ENCODE data around the gene SOCS2. TPM values are rescaled to one million over a fixed set of nuclear protein-coding genes. Genes with fewer than 3 reads are reported as not detected.
"Not testable (repeated sequence)": the region's sequence is repeated elsewhere in the genome, so short reads cannot be mapped to it uniquely, and the experiment has no call there.

Gene SOCS2
- total RNA-seq, 1 donor from 2014 or later, result 95.8 TPM

GRCh38 chr12:93541578-93542225 lies 30.8 kb upstream of the SOCS2 start:
- Histone ChIP-seq H3K4me3 (no peak overlapping the region), H3K36me3 (peaks cover 0 to 3% of the 10 kb centered on the region in 2 donors), H3K27ac (no peak overlapping the region), H3K27me3 (no peaks in the 10 kb centered on the region), H3K4me1 (no peaks in the 10 kb centered on the region), H3K9me3 (no peaks in the 10 kb centered on the region)
- no peak for DNase-seq (ENCODE audit: low spot score in 2 of 2)
- intact Hi-C loops (cut with DNase I), result no loop called here
- no peak for TF ChIP-seq CTCF (IDR thresholded peaks at IDR 0.05)

GRCh38 chr12:93547778-93548177 lies 24.7 kb upstream of the SOCS2 start:
- no peaks in the 10 kb centered on the region for H3K4me1 ChIP-seq
- H3K36me3 ChIP-seq, result peaks cover 0 to 3% of the 10 kb centered on the region in 2 donors
- H3K9me3 ChIP-seq, result no peaks in the 10 kb centered on the region
- no peaks in the 10 kb centered on the region for H3K27me3 ChIP-seq
- intact Hi-C loops (cut with DNase I), result no loop called here
- H3K4me3 ChIP-seq, result no peak overlapping the region
- DNase-seq (ENCODE audit: low spot score in 2 of 2), result no peak
- no peak overlapping the region for H3K27ac ChIP-seq
- TF ChIP-seq CTCF (IDR thresholded peaks at IDR 0.05), result no peak

GRCh38 chr12:93549174-93549573 lies 23.3 kb upstream of the SOCS2 start:
- intact Hi-C loops (cut with DNase I), result no loop called here
- Histone ChIP-seq H3K27ac (no peak overlapping the region), H3K9me3 (no peaks in the 10 kb centered on the region), H3K4me1 (no peaks in the 10 kb centered on the region), H3K36me3 (peaks cover 0 to 3% of the 10 kb centered on the region in 2 donors), H3K27me3 (no peaks in the 10 kb centered on the region), H3K4me3 (no peak overlapping the region)
- DNase-seq (ENCODE audit: low spot score in 2 of 2), result no peak
- TF ChIP-seq CTCF (IDR thresholded peaks at IDR 0.05), result no peak

- H3K9me3 ChIP-seq, result no peaks in the 10 kb centered on the region
- no peak overlapping the region for H3K27ac ChIP-seq
- no peaks in the 10 kb centered on the region for H3K27me3 ChIP-seq
- intact Hi-C loops (cut with DNase I), result no loop called here
- no peaks in the 10 kb centered on the region for H3K4me1 ChIP-seq
- no peaks in the 10 kb centered on the region for H3K36me3 ChIP-seq
- H3K4me3 ChIP-seq, result no peak overlapping the region
- DNase-seq (ENCODE audit: low spot score in 2 of 2), result no peak
- no peak for TF ChIP-seq CTCF (IDR thresholded peaks at IDR 0.05)
Observed at GRCh38 chr12:93550748-93551611, 21.5 kb upstream of the SOCS2 start.

- DNase-seq (ENCODE audit: low spot score in 2 of 2), result no peak
- no peak for TF ChIP-seq CTCF (IDR thresholded peaks at IDR 0.05)
- intact Hi-C loops (cut with DNase I), result no loop called here
Observed at GRCh38 chr12:93552427-93552826, 20.0 kb upstream of the SOCS2 start.

GRCh38 chr12:93557879-93558278 lies 14.6 kb upstream of the SOCS2 start:
- H3K9me3 ChIP-seq, result peaks cover 0 to 22% of the 10 kb centered on the region in 2 donors
- H3K4me1 ChIP-seq; H3K27me3 ChIP-seq; H3K4me3 ChIP-seq; intact Hi-C loops (cut with DNase I); DNase-seq (ENCODE audit: low spot score in 2 of 2); H3K36me3 ChIP-seq; H3K27ac ChIP-seq: not testable (repeated sequence)

More at GRCh38 chr12:93552427-93552826, 20.0 kb upstream of the SOCS2 start:
- H3K9me3 ChIP-seq, result peaks cover 0 to 2% of the 10 kb centered on the region in 2 donors
- no peaks in the 10 kb centered on the region for H3K36me3 ChIP-seq
- H3K4me3 ChIP-seq, result no peak overlapping the region
- H3K27ac ChIP-seq, result no peak overlapping the region
- H3K4me1 ChIP-seq, result no peaks in the 10 kb centered on the region
- no peaks in the 10 kb centered on the region for H3K27me3 ChIP-seq

- H3K4me3 ChIP-seq; H3K4me1 ChIP-seq; H3K27ac ChIP-seq; H3K27me3 ChIP-seq; DNase-seq (ENCODE audit: low spot score in 2 of 2); intact Hi-C loops (cut with DNase I); H3K36me3 ChIP-seq: not testable (repeated sequence)
- peaks cover 0 to 22% of the 10 kb centered on the region in 2 donors for H3K9me3 ChIP-seq
Observed at GRCh38 chr12:93558685-93559084, 13.8 kb upstream of the SOCS2 start.
